ENCODE data around the gene AQP6. TPM values are rescaled to one million over a fixed set of nuclear protein-coding genes. Genes with fewer than 3 reads are reported as not detected.

The AQP6 gene
- total RNA-seq, 1 donor from 2014 or later: 0.21 TPM

GRCh38 chr12:49925433-49926204, 47.1 kb upstream of the AQP6 start:
- TF ChIP-seq, protein P1, sequence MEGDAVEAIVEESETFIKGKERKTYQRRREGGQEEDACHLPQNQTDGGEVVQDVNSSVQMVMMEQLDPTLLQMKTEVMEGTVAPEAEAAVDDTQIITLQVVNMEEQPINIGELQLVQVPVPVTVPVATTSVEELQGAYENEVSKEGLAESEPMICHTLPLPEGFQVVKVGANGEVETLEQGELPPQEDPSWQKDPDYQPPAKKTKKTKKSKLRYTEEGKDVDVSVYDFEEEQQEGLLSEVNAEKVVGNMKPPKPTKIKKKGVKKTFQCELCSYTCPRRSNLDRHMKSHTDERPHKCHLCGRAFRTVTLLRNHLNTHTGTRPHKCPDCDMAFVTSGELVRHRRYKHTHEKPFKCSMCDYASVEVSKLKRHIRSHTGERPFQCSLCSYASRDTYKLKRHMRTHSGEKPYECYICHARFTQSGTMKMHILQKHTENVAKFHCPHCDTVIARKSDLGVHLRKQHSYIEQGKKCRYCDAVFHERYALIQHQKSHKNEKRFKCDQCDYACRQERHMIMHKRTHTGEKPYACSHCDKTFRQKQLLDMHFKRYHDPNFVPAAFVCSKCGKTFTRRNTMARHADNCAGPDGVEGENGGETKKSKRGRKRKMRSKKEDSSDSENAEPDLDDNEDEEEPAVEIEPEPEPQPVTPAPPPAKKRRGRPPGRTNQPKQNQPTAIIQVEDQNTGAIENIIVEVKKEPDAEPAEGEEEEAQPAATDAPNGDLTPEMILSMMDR (conservative IDR thresholded peaks at IDR 0.05): no peak
- peak overlapping the region; percentile 71 for H3K27ac Mint-ChIP-seq (ENCODE audit: unreplicated experiment)
- peaks cover 3% of the 10 kb centered on the region for H3K27me3 Mint-ChIP-seq (ENCODE audit: low read depth)
- DNase-seq (ENCODE audit: low read depth, low spot score): no peak
- peaks cover 4% of the 10 kb centered on the region for H3K4me1 Mint-ChIP-seq
- H3K36me3 Mint-ChIP-seq (ENCODE audit: low read depth): no peaks in the 10 kb centered on the region
- H3K4me3 Mint-ChIP-seq: no peak overlapping the region
- H3K9me3 Mint-ChIP-seq: no peaks in the 10 kb centered on the region

DNA sequence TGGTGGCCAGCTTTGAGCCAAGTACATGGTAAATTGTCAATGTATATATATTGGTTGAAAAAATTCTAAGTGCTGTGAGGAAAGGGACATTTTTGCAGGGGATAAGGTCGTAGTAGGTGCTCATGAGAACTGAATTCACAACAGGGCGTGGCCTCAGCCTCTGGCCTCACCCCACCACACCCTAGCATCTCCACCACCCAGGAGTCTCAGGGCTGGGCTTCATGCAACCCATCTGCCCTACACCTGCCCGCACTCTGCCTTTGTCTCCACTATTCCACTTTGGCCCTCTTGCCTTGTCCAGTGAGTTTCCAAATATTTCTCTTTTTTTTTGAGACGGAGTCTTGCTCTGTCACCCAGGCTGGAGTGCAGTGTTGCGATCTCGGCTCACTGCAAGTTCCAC, 44.3 kb upstream of the AQP6 start:
- DNase-seq (ENCODE audit: low read depth, low spot score): no peak
- Mint-ChIP-seq H3K27me3 (ENCODE audit: low read depth) (no peaks in the 10 kb centered on the region), H3K4me1 (no peaks in the 10 kb centered on the region), H3K36me3 (ENCODE audit: low read depth) (no peaks in the 10 kb centered on the region), H3K4me3 (no peak overlapping the region), H3K27ac (ENCODE audit: unreplicated experiment) (no peak overlapping the region), H3K9me3 (no peaks in the 10 kb centered on the region)
- TF ChIP-seq, protein P1 (conservative IDR thresholded peaks at IDR 0.05): no peak

GRCh38 chr12:49929581-49929980, 43.2 kb upstream of the AQP6 start:
- no peak overlapping the region for H3K4me3 Mint-ChIP-seq
- H3K9me3 Mint-ChIP-seq: peaks cover 1% of the 10 kb centered on the region
- no peak for DNase-seq (ENCODE audit: low read depth, low spot score)
- H3K27ac Mint-ChIP-seq (ENCODE audit: unreplicated experiment): no peak overlapping the region
- TF ChIP-seq, protein P1 (conservative IDR thresholded peaks at IDR 0.05): no peak
- no peaks in the 10 kb centered on the region for H3K36me3 Mint-ChIP-seq (ENCODE audit: low read depth)
- no peaks in the 10 kb centered on the region for H3K27me3 Mint-ChIP-seq (ENCODE audit: low read depth)
- no peaks in the 10 kb centered on the region for H3K4me1 Mint-ChIP-seq

- Mint-ChIP-seq H3K4me1 (no peaks in the 10 kb centered on the region), H3K27ac (ENCODE audit: unreplicated experiment) (no peak overlapping the region), H3K4me3 (no peak overlapping the region), H3K36me3 (ENCODE audit: low read depth) (no peaks in the 10 kb centered on the region), H3K27me3 (ENCODE audit: low read depth) (no peaks in the 10 kb centered on the region), H3K9me3 (peaks cover 4% of the 10 kb centered on the region)
- no peak for DNase-seq (ENCODE audit: low read depth, low spot score)
- TF ChIP-seq, protein P1 (conservative IDR thresholded peaks at IDR 0.05): no peak
These were observed 42.0 kb upstream of the AQP6 start for GRCh38 chr12:49930515-49931288.

DNA sequence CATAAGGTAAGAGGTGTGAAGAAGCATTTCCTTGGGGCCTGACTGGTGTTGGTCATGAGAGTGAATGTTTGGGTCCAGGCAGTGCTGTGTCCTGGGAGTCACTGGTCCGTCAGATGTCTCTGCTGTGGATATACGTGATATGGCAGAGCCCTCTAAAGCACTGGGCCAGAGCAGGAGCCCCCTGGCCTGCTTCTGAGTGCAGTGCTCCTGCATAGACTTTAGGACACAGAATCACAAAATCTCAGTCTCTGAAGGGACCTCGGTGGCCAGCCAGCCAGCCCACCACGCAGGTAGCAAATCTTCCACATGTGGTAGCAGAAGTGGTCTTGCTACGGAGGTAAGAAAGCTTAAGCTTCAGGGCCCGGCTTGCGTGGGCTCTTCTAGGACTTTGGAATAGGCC, 40.7 kb upstream of the AQP6 start:
- DNase-seq (ENCODE audit: low read depth, low spot score): no peak
- Mint-ChIP-seq H3K4me3 (no peak overlapping the region), H3K4me1 (no peaks in the 10 kb centered on the region), H3K36me3 (ENCODE audit: low read depth) (no peaks in the 10 kb centered on the region), H3K27me3 (ENCODE audit: low read depth) (no peaks in the 10 kb centered on the region), H3K9me3 (peaks cover 4% of the 10 kb centered on the region), H3K27ac (ENCODE audit: unreplicated experiment) (no peak overlapping the region)
- TF ChIP-seq, protein P1 (conservative IDR thresholded peaks at IDR 0.05): no peak

Measured in neural crest cell (in vitro differentiated cells).